Fibroblast of peridontal ligament (primary cell): ENCODE measurements around the gene CRYAB.
A peak's percentile ranks its signal among the peaks of the same experiment; 100 is the strongest.

ENCODE experiments used
- DNase-seq: peaks from one replicate; pipeline ENCODE4 v3.0.0-alpha.2; 2010; ENCODE audit errors: extremely low read depth

Gene CRYAB

GRCh38 chr11:111911563-111912401 is at the start of gene CRYAB:
CRYAB (minus strand) TSS chr11:111911770; CDS start chr11:111911724, 46 bp downstream.
- peak; percentile 90 for DNase-seq

GRCh38 chr11:111960916-111961315 is 49.3 kb upstream of the CRYAB start:
- no peak for DNase-seq

- DNase-seq: no peak
Observed at GRCh38 chr11:111957663-111958444, 46.3 kb upstream of the CRYAB start.

GRCh38 chr11:111954154-111954553 is 42.6 kb upstream of the CRYAB start:
- no peak for DNase-seq

- no peak for DNase-seq
Observed at GRCh38 chr11:111951565-111951964, 40.0 kb upstream of the CRYAB start.

- no peak for DNase-seq
Observed at GRCh38 chr11:111949519-111950426, 38.2 kb upstream of the CRYAB start.

- DNase-seq: no peak
Observed at GRCh38 chr11:111947143-111947542, 35.6 kb upstream of the CRYAB start.

- no peak for DNase-seq
Observed at GRCh38 chr11:111946499-111946898, 34.9 kb upstream of the CRYAB start.

GRCh38 chr11:111945198-111945597 is 33.6 kb upstream of the CRYAB start:
- no peak for DNase-seq

GRCh38 chr11:111944651-111945051 is 33.1 kb upstream of the CRYAB start:
- peak; percentile 70 for DNase-seq

- peak; percentile 77 for DNase-seq
Observed at GRCh38 chr11:111944139-111944538, 32.6 kb upstream of the CRYAB start.

GRCh38 chr11:111942829-111943228 is 31.3 kb upstream of the CRYAB start:
- no peak for DNase-seq

- no peak for DNase-seq
Observed at GRCh38 chr11:111941963-111942362, 30.4 kb upstream of the CRYAB start.

- DNase-seq: peak; percentile 82
Observed at GRCh38 chr11:111939836-111940604, 28.4 kb upstream of the CRYAB start.

GRCh38 chr11:111938687-111939160 is 27.2 kb upstream of the CRYAB start:
- peak; percentile 51 for DNase-seq

GRCh38 chr11:111937844-111938243 is 26.3 kb upstream of the CRYAB start:
- no peak for DNase-seq

GRCh38 chr11:111937461-111937769 is 25.8 kb upstream of the CRYAB start:
- no peak for DNase-seq

- peak; percentile 42 for DNase-seq
Observed at GRCh38 chr11:111936040-111936540, 24.5 kb upstream of the CRYAB start.

- peak; percentile 54 for DNase-seq
Observed at GRCh38 chr11:111935317-111936039, 23.9 kb upstream of the CRYAB start.

- no peak for DNase-seq
Observed at GRCh38 chr11:111934306-111934705, 22.7 kb upstream of the CRYAB start.
